Stimulated activated CD8-positive, alpha-beta memory T cell treated with anti-CD3 and anti-CD28 coated beads, Interleukin-15, amount 100 ng/mL, for 4 hours (primary cell): ENCODE results near the gene SDC4.

ENCODE experiments used
- DNase-seq, 2 donors: peaks; one replicate each; pipeline ENCODE4 v3.0.0-alpha.2; 2020; ENCODE audit warnings: low read depth in 2 of 2

The SDC4 gene

DNA sequence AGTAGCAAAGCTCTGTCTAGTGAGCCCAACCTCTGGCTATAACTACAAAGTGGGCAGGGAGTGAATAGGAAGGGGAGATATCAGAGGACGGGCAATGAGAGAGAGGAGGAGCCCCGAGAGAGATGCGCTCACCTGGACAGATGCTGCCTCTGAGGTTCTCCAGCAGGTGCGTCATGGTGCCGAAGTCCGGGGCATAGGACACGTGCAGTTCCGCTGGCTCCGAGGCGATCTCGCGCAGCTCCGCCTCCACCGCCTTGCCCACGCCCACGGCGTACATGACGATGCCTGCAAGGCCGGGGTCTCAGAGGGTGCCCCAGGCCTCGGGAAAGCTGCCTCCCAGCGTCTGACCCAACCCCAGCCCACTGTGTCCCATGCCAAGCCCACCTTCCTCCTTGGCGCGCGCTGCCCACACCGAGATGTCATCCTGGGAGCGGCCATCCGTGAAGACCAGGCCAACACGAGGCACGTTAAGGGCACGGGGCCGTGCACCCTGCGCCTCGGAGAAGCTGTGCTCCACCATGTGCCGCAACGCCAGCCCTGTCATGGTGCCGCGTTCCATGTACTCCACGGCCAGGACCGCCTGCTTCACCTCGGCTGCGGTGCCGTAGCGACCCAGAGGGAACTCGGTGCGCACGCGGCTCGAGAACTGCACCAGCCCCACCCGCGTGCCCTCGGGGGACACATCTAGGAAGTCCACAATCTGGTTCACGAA lies 50.3 kb downstream of the SDC4 start:
- no peak for DNase-seq

DNA sequence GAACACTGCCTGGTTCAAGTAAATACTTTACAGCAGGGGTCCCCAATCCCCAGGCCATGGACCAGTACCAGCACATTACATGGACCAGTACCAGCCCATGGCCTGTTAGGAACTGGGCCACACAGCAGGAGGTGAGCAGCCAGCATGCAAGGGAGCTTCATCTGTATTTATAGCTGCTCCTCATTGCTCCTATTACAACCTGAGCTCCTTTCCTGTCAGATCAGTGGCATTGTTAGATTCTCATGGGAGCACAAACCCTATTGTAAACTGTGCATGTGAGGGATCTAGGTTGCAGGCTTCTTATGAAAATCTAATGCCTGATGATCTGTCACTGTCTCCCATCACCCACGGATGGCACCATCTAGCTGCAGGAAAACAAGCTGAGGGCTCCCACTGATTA lies 53.6 kb downstream of the SDC4 start:
- DNase-seq: no peak

DNA sequence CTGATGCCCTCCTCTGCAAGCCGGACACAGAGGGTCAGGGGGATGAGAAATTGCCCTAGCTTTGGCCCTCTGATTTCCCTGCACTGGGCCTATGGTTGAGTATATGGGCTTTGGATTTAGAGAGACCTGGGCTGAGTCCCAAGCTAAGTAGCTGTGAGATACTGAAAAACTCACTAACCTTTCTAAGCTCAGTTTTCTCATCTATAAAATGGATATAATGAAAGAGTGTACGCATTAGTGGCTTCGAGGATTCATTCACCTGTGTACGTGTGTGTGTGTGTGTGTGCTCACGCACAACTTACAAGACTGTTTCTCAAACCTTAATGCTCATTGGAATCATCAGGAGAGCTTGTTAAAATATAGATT lies 54.2 kb downstream of the SDC4 start:
- no peak for DNase-seq

DNA sequence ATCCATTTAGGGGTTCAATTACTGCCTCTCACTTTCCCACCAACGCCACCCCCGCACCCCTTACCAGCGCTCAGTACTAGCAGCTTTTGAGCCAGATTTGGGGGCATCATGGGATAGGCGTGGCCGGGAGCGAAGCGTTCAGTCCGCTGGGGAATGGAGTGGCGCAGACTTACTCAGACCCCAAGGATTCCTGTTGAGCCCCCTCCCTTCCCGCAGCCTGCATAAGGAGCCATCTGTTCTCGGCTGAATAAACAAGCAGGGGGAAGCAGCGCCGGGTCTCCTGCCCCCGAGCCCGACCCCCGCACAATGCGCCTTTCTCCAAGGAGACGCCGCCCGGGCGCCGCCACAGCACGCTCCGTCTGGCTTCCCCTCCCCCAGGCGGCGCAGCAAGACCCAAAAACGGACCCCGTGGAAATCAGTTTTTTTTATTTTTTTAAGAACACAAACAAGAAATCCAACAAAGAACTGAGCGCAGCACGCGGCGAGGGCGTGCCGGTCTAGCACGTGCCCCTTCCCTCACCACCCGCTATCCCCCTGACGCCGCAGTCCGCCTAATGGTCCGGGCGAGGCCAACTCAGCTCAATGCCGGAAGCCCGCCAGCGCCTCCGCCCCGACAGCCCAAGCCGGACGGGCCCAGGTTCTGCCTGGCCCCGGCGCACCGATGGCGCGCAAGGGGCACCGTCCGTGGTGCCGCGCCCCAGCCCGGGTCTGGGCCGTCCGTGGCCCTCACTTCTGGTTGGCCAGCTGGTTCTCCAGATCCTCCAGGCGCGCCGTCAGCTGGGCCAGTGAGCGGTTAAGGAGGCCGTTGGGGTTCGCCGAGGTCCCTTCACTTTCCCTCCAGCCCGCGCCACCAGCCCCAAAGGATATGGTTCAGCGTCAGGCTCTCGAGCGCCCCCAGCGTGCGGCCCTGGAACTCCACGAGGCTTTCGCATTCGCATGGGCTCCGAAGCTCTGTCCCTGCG lies 54.9 kb downstream of the SDC4 start:
- peak; percentile 50 to 57 for DNase-seq

DNA sequence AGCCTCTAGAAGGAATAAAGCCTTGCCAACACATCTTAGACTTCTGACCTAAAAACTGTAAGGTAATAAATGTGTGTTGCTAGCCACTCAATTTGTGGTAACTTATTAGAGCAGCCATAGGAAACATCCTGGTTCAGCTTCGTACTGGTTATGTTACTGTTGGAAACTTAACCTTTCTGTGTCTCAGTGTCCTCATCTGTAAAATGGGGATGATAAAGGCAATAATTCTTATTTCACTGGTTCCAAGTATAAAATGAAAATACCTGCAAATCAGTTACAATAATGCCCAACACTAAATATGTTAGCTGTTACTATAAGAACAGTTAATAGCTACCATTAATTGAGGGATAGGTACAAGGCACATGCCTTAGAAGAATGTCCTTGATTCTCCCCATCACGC lies 55.9 kb downstream of the SDC4 start:
- DNase-seq: no peak

DNA sequence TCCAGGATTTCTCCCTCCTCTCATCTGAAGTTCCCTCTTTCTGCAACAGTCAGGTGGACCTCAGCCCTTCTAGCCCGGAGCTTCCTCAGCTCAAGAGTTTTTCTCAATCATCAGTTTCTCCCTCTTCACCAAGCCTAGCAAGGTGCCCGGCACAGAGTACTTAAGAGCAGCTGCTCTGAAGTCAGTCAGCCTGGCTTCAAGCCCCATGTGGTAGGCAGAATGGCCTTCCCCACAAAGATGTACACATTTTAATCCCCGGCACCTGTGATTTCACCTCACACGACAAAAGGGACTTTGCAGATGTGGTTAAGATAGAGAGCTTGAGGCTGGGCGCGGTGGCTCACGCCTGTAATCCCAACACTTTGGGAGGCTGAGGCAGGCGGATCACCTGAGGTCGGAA lies 56.7 kb downstream of the SDC4 start:
- no peak for DNase-seq

DNA sequence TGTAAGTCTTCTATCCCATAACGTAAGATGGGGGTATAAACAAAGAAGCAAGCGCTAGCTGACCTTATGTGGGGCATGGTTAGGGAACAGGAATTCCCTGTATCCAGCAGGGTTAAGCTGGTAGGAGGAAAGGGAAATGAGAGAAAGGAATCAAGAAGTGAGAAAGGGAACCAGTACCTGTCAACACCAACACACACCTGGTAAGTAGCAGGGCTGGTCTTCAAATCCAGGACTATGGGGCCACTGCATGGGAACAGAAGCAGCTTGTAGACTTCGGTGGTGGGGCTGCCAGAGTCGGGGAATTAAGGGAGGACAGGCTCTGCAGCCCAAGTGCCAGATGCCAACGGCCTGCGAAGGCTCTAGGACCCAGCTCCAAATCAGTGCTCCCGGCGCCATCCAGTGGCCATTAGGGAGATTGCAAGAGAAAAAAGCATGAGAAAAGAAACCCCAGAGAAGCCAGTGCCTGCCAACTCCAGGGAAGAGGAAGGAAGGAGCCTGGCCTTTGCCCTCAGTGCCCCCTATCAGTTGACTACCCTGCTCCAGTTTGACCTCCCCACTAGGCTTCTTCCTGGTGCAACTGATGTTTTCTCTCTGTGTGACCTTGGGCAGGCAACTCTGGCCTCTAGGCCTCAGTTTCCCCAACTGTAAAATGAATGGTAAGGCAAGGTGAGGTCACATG lies 57.4 kb downstream of the SDC4 start:
- peak in 1 of 2 donors; percentile 40 for DNase-seq

DNA sequence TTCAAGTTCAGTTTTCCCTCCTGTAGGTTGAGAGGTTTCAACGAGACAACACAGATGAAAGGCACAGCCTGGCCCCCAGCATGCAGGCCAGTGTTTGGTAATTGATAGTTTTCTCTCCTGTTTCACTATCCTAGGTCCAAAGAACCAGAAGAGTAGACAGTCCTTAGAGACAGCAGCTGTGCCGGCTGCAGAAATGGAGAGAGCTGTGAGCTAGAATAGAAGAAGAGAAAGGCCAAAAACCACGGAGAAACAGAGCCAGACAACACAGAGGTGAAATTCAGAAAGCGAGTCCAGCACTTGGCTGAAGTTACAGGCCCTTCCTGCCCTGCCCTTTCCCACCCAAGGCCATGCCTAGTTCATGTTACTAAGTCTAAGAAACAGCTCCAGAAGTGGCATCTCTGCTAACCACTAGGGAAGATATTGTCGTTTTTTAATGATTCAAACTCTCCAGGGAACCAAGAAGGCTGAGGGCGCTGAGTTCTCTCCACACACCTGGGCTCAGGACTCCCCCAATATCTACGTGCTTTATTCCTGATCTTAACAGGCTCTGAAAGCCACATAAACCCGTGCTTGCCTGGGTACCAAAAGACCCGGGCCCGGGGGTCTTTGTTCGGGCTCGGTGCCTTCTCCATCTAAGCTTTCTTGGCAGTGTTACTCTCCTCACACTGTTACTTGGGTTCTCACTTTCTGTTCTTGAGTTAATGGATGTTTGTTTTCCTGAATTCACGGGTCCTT lies 58.1 kb downstream of the SDC4 start:
- DNase-seq: no peak

DNA sequence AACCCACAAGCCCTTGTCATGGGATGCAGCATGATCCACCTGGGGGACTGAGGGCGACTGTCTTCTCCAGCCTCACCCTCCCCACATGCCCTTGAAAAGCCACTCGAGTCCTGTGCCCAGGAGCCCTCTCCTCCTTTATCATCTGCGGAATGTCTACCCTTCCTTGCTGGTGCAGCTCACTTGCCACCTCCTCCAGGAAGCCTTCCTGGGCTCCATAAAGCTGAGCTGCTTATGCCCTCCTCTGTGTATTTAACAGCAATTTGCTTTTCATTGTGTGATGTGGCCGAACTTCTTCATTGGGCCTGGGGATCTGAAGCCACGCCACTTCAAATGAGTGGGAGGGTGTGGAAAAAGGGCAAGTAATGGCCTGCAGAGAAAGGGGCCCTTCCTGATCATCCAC lies 59.4 kb downstream of the SDC4 start:
- no peak for DNase-seq

DNA sequence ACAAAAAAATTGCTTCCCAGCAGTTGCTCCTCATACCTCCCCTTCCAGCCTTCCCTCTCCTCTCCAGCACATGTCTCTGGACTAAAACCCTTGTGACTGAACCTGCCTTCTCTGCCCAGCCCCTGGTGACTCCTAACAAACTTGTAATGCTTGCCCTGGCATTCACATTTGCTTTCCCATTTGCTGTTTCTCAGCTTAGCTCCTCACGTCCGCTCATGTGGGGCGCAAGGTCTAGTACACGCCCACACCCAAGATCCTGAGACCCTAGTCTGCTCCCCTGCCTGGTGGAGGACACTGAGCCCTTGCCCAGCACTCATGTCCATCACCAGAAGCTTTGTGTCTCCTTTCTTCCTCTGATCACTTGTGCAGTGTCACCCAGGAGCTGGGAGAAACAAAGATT lies 59.8 kb downstream of the SDC4 start:
- no peak for DNase-seq

DNA sequence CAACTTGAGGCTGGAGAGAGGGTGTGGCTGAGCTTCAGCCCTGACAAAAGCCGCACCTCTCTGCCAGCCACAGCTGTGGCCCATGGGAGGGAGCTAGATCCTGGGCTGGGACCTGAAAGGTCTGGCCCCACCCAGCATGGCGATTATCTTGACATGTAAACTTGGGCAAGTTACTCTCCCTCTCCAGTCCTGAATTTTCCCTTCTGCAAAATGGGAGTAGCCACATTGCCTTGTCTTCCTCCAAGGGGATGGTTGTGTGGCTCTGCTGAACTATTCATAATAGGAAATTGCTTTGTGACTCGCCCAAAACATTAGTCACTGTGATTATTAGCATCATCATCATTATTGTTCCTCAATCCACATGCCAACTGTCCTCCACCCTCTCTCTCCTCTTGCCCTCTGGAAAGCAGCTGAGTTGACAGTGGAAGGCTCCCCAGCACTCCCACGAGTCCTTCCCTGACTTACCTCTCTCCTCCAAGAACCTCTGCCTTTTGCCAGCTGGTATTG lies 64.6 kb downstream of the SDC4 start:
- DNase-seq: no peak

DNA sequence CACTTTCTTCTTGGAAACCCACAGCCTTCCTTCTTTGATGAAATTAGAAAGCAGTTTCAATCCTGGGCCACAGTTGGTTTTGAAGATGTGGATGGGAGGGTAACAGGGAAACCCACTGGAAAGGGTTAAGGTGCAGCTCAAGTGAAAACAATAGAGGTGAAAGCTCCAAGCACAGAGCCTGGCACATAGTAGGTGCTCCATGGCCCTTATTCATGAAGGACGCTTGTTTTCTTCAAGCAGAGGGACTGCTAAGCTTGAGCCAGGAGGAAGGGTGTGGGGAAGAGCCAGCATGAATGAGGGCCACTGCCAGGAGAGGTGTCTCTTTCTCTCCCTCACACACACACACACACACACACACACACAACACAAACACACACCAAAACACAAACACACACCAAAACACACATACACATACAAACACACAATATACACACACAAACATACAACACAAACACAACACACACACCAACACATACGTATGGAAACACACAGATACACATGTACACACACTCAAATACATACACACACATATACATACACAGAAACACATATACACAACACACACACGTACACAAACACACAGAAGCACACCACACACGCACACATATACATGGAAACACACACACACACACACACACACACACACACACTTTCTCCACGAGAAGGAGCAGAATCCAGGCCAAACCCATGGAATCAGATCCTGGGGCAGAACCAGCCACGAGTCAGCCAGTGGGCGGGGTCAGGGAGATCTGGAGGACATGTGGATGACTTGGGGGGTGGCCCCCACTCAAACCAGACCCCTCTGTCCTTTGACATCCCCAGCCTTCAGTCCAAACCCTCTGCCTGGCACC lies 65.3 kb downstream of the SDC4 start:
- no peak for DNase-seq

DNA sequence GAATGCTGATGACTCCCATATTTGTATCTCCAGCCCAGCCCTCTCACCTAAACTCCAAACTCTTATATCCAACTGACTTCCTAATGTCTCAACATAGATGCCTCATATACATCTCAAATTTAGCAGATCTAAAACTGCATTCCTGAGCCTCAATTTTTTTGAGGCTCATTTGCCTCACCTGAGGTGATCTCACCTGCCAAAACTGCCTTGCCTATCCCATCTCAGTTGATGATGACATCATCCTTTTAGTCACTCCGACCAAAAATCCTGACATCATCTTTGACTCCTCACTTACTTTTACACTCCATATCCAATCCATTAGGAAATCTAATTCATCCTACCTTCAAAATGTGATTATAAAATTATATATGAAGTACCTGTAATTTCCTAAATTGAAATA lies 68.2 kb downstream of the SDC4 start:
- no peak for DNase-seq

DNA sequence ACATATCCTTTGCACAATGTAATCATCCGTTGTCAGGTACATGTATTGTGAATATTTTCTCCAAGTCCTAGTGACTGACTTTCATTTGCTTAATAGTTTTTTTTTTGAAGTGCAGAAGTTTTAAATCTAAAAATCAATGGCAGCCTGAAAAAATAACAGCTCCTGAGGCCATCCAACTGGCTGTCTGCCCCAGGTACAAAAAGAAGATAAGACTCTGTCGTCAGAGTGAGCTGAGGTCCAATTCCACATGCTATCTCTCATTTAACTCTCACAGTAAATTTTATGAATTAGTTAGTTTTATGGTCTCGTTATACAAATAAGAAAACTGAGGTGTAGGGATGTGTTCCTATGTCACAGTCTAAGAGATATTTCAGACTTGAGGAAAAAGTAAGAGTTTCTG lies 72.9 kb downstream of the SDC4 start:
- DNase-seq: no peak
